Smooth muscle cell of the brain vasculature (primary cell): ENCODE measurements around the gene ZSCAN21.

ENCODE experiments used
- DNase-seq: peaks from one replicate; pipeline ENCODE4 v3.0.0-alpha.2; 2012; ENCODE audit warnings: low read depth, low spot score

ZSCAN21 gene

DNA sequence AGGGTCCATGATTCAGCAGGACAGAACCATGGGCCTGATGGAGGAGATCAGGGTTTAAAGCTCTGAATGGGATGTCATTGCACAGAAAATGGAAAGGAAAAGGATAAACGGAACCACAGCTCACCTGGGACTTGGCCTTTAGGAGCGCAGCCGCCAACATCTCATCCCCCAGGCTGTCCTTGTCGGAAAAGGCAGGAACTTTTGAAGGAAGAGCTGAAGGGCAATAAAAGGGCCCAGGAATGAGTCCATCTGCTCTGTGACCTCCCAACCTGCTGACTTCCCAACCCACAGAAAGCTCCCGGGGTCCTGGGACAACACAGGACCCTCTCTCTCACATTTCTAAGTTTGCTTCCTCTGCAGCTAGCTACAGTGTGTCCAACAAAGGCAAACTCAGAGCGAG lies 25.8 kb downstream of the ZSCAN21 start:
- no peak for DNase-seq

DNA sequence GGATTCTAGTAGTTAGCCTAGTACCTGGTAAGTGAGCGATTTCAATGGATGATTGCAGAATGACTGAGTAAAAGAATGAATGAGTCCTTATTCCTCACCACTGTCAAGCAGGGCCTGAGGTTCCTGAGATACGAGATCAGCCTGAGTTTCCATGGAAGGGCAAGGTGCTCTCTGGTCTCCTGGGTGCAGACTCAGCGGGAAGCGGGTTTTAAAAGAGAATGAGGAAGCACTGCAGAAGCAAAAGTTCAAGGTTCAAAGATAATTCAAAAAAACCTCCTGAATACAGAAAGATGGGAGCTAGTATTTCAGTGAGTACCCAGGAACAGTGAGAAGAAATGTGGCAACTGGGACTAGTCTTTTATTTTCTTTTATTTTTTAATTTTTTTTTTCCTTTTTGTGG lies 27.6 kb downstream of the ZSCAN21 start:
- DNase-seq: no peak

DNA sequence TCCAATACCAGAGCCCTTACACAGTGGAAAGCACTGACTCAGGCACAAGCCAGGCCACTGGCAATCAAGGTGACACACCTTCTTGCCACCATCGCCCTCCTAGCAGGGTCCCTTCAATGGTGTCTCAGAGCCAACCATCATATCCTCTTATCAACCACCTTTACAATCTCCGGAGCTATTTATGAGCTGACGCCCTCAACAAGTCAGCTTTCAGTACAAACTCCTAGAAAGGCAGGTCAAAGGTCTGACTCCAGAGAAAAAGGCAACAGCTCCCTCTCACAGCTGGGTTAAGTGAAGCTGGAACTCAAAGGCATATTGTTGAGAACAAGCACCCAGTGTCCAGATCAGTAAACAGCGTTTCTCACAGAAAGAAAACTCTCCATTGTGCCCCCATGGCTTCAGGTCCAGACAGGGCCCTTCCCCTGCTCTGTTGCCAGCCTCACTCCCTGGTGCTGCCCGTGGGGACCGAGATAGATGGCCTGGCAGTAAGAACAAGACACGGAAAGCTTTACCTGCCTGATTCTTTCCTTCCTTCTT lies 29.5 kb downstream of the ZSCAN21 start:
- no peak for DNase-seq

- DNase-seq: no peak
Observed at GRCh38 chr7:100080907-100081534, 31.4 kb downstream of the ZSCAN21 start.

- DNase-seq: peak; percentile 96
Observed at GRCh38 chr7:100081535-100082102, 32.0 kb downstream of the ZSCAN21 start, which contains the start of gene ZNF3. ZNF3 (minus strand) TSS chr7:100081723; CDS start chr7:100077357, 4,366 bp downstream.

DNA sequence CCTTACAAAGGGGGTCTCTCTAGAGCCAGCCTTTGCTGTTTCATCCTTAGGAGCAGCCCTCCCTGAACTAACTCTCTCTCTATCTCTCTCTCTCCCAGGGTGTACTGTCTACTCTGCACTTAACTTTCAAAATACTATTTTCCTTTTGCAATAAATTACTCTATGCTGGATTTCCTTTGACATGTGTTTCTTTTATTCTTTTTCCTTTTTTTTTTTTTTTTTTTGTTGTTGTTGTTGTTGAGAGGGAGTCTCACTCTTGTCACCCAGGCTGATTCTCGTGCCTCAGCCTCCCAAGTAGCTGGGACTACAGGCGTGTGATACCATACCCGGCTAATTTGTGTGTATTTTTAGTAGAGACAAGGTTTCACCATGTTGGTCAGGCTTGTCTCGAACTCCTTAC lies 33.4 kb downstream of the ZSCAN21 start:
- no peak for DNase-seq

DNA sequence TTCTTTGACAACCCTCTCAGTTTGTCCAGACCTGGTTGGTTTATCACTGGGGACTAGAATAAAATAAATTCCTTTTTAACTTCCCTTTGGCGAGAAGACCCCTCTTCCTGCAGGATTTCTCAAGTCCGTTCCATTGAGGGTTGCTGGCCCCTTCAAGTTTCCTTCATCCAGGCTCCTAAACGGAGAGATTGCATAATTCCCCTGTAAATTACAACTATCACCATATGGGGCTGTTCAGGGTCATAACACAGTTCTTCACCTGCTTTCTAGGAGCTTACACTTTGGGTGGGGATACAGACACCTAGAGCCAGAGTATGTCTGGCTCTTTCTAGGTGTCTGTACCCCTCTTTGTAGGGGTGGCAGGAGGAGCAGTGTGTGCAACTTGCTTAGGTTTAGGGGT lies 35.9 kb downstream of the ZSCAN21 start:
- no peak for DNase-seq

GRCh38 chr7:100087055-100087750 lies 37.6 kb downstream of the ZSCAN21 start:
- DNase-seq: no peak

GRCh38 chr7:100088095-100088620 lies 38.6 kb downstream of the ZSCAN21 start:
- no peak for DNase-seq

- no peak for DNase-seq
Observed at GRCh38 chr7:100088621-100089457, 39.3 kb downstream of the ZSCAN21 start, which contains the start of gene COPS6. COPS6 (plus strand) TSS chr7:100088969; CDS start chr7:100088991, 22 bp downstream.

DNA sequence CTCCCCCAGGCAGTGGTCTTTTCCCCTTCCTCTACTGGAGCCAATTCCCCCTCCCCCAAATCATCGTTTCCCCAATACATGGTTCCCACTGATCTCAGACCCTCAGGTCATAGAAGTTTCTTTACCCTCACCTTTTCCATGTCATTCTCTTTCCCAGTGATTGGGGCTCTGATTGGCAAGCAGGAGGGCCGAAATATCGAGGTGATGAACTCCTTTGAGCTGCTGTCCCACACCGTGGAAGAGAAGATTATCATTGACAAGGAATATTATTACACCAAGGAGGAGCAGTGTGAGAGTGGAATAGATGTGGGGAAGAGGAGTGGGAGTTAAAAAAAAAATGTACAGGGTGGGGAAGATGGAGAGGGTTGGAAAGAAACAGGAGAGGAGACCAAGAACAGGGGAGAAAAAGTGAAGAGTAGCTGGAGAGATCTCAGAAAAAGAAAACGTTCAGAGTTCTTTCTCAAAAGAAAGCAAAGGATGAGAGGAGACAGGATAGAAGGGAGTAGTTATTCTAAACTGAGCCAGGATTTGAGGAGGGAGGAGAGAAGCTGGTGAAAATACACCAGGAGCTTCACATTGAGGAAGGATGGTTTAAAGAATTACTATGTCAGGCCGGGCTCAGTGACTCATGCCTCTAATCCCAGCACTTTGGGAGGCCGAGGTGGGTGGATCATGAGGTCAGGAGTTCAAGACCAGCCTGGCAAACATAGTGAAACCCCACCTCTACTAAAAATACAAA lies 40.1 kb downstream of the ZSCAN21 start:
- DNase-seq: no peak

DNA sequence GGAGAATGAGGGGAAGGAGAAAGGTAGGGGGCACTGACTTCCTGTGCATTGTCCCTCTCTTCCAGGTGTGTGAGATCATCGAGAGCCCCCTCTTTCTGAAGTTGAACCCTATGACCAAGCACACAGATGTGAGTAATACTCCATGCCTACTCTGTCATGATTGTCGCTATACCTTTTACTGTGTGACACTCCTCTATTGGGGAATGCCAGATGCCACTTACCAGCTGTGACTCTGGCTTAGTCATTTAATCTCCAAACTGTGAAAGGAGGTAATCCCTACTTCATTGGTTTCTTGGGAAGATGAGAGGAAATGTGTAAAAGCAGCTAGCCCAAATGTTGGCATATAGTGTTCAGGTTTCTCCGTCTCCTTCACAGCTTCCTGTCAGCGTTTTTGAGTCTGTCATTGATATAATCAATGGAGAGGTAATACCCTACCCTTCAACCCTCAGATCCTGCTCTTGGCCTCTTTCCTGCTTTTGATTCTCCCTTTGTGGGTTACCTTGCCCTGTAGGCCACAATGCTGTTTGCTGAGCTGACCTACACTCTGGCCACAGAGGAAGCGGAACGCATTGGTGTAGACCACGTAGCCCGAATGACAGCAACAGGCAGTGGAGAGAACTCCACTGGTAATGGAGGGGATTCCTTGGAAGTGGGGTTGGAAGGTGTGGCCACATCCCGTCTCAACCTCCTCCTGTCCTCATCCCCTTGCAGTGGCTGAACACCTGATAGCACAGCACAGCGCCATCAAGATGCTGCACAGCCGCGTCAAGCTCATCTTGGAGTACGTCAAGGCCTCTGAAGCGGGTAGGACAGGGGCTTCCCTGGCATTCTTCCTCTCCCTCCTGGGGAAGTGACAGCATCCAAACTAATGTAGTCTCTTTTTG lies 41.2 kb downstream of the ZSCAN21 start:
- no peak for DNase-seq

DNA sequence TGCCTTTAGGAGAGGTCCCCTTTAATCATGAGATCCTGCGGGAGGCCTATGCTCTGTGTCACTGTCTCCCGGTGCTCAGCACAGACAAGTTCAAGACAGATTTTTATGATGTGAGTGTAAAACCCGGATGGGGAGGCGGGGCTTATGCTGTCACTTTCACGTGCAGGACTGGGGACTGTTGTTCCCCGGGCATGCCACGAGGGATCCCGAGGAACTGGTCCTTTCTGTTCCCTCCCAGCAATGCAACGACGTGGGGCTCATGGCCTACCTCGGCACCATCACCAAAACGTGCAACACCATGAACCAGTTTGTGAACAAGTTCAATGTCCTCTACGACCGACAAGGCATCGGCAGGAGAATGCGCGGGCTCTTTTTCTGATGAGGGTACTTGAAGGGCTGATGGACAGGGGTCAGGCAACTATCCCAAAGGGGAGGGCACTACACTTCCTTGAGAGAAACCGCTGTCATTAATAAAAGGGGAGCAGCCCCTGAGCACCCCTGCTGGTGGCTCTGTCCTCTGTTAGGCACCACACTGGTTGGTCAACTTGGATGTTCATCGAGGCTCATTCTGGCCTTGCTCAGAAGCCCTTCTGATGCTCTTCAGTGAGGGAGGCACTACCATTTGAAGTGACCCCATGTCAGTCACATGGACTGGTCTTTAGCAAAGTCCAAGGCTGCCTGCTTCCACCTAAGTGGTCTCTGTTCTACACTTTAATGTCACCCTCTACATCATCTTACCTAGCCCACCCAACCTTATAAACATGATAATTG lies 42.0 kb downstream of the ZSCAN21 start:
- DNase-seq: no peak

- DNase-seq: no peak
Observed at GRCh38 chr7:100093054-100093453, 43.5 kb downstream of the ZSCAN21 start.

GRCh38 chr7:100093498-100093897 lies 43.9 kb downstream of the ZSCAN21 start:
- DNase-seq: no peak

- no peak for DNase-seq
Observed at GRCh38 chr7:100093925-100094486, 44.4 kb downstream of the ZSCAN21 start.

DNA sequence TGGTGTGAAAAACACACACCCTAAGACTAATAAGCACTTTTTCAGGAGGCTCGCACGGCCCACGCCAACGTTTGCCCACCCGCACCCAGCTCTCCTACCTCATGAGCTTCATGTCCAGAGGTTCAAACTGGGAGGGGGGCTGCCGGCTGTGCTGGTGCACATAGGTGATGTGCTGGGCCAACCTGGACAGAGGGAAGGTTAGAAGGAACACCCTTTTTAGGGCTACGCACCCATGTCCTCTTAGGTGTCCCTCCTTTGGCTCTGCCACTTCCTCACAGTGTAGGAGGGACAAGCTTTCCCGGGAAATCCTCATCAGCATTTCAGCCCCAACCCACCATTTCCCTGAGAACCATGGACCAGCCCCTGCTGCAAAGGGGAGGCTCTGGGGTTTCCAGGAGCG lies 45.7 kb downstream of the ZSCAN21 start:
- DNase-seq: no peak

DNA sequence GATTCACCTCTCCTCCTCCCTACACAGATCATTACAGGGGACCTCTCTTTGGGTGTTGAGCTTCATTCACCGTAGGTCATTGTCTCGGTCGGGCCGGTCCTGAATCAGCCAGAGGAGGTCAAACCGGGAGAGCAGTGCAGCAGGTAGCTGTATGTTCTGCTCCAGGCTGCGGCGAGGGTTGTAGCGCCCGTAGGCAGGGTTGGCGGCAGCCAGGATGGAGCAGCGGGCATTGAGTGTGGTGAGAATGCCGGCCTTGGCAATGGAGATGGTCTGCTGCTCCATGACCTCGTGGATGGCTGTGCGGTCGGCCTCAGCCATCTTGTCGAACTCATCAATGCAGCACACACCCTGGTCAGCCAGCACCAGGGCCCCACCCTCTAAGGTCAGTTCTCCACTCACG lies 46.1 kb downstream of the ZSCAN21 start:
- DNase-seq: no peak

DNA sequence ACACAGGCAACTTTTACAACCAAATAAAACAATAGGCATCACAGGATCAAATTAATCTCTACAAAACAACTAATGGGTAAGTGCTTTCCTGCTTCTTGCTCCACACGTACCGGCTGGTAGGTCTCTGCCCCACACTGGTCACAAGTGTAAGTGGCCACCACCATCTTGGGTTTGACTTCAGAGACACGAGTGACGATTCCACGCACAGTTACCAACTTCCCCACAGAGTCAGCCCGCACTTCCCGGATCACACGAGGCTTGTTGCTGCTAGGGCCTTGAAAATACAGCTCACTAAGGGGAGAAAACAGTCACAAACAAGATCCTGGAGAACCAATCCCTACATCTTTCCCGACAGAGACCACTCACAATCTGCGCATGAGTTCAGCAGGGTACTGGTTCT lies 49.3 kb downstream of the ZSCAN21 start:
- DNase-seq: no peak
